Measurements from ENCODE around the gene UCN2.

- TF ChIP-seq, protein P1, sequence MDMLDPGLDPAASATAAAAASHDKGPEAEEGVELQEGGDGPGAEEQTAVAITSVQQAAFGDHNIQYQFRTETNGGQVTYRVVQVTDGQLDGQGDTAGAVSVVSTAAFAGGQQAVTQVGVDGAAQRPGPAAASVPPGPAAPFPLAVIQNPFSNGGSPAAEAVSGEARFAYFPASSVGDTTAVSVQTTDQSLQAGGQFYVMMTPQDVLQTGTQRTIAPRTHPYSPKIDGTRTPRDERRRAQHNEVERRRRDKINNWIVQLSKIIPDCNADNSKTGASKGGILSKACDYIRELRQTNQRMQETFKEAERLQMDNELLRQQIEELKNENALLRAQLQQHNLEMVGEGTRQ (CRISPR knock-in tag; IDR thresholded peaks at IDR 0.05) = no peak
- TF ChIP-seq HDGF (IDR thresholded peaks at IDR 0.05) (no peak), CREB1 (IDR thresholded peaks at IDR 0.05) (no peak), CREB1 (CRISPR knock-in tag; IDR thresholded peaks at IDR 0.05) (no peak), CXXC5 (CRISPR knock-in tag; IDR thresholded peaks at IDR 0.05) (no peak), YY1 (IDR thresholded peaks at IDR 0.05; ENCODE audit: borderline replicate concordance in 1 of 3, control insufficient read depth in 1 of 3, extremely low read depth in 1 of 3, insufficient read depth in 3 of 3, insufficient read length in 1 of 3, insufficient replicate concordance in 2 of 3, low read depth in 1 of 3, low read length in 2 of 3) (no peak), CTCF (IDR thresholded peaks at IDR 0.05 in 2 of 3, conservative IDR thresholded peaks at IDR 0.05 in 1 of 3; ENCODE audit: insufficient read depth in 2 of 3, low read depth in 1 of 3, low read length in 3 of 3) (peak in 2 of 3 experiments; percentile 19 to 47; a peak in 4 of 6 replicates), MLX (CRISPR knock-in tag; conservative IDR thresholded peaks at IDR 0.05) (no peak), ZSCAN29 (IDR thresholded peaks at IDR 0.05) (no peak), SUPT5H (IDR thresholded peaks at IDR 0.05) (no peak), SETDB1 (IDR thresholded peaks at IDR 0.05; ENCODE audit: low read length) (no peak)
Measured at GRCh38 chr3:48581621-48582481, 18.3 kb upstream of the UCN2 start.

Measured in K562 (cell line).